K562 (cell line): Measurements from ENCODE around the gene SELENOO. TPM values are rescaled to one million over a fixed set of nuclear protein-coding genes. Genes with fewer than 3 reads are reported as not detected.
A peak's percentile ranks its signal among the peaks of the same experiment; 100 is the strongest.

Source experiments
- CAMTA2 ChIP-seq: fragments of 250-450 bp; sonication (Bioruptor Pico); conservative IDR thresholded peaks from 2 replicates; pipeline ENCODE4 v1.5.1; 2022
- EP300 ChIP-seq: IDR thresholded peaks from 2 replicates; pipeline ENCODE4 v1.6.1; 2012; ENCODE audit warnings: low read length, improper control_type of control experiment
- EP400 ChIP-seq: fragments of 450-650 bp; IDR thresholded peaks from 2 replicates; pipeline ENCODE4 v1.6.1; 2017; ENCODE audit warnings: antibody characterized with exemption, mild to moderate bottlenecking, moderate library complexity
- ETV5 ChIP-seq: sonication (generic); formaldehyde crosslinking; IDR thresholded peaks from 2 replicates; pipeline ENCODE4 v1.4.0; 2020; ENCODE audit warnings: low read depth, mild to moderate bottlenecking, missing genetic modification reagents
- HCFC1 ChIP-seq: IDR thresholded peaks from 2 replicates; pipeline ENCODE4 v1.6.1; 2012; ENCODE audit warnings: low read depth, low read length, improper control_type of control experiment
- HNRNPL ChIP-seq: fragments of 200-400 bp; formaldehyde crosslinking; IDR thresholded peaks from 2 replicates; pipeline ENCODE4 v1.6.1; 2017; ENCODE audit warnings: low read depth, mild to moderate bottlenecking, low read length
- JUNB ChIP-seq: fragments of 450-650 bp; formaldehyde crosslinking; conservative IDR thresholded peaks from 2 replicates; pipeline ENCODE4 v1.4.0; 2020; ENCODE audit warnings: mild to moderate bottlenecking
- MYBL2 ChIP-seq, 2 experiments: fragments of 450-650 bp in 1 of 2; sonication (generic) in 1 of 2; formaldehyde crosslinking in 1 of 2; IDR thresholded peaks; 2 replicates each; pipeline versions ENCODE4 v1.6.1 to v1.8.1; 2017 to 2022; ENCODE audit warnings: borderline replicate concordance in 1 of 2, inconsistent platforms in 1 of 2, low read depth in 1 of 2, mild to moderate bottlenecking in 1 of 2, missing genetic modification reagents in 1 of 2, moderate library complexity in 1 of 2
- NBN ChIP-seq: fragments of 450-650 bp; IDR thresholded peaks from 2 replicates; pipeline ENCODE4 v1.6.1; 2016; ENCODE audit warnings: low read depth, mild to moderate bottlenecking
- NR2F6 ChIP-seq: fragments of 450-650 bp; formaldehyde crosslinking; IDR thresholded peaks from 2 replicates; pipeline ENCODE4 v1.4.0; 2020; ENCODE audit warnings: mild to moderate bottlenecking
- SRSF9 ChIP-seq: fragments of 200-400 bp; formaldehyde crosslinking; IDR thresholded peaks from 2 replicates; pipeline ENCODE4 v1.6.1; 2017; ENCODE audit warnings: low read depth, low read length, borderline replicate concordance
- TEAD2 ChIP-seq: fragments of 450-650 bp; IDR thresholded peaks from 2 replicates; pipeline ENCODE4 v1.6.1; 2016; ENCODE audit warnings: missing genetic modification characterization, control low read depth, missing compliant biosample characterization
- XRCC4 ChIP-seq: IDR thresholded peaks from one replicate; pipeline ENCODE4 v1.6.1; 2011; ENCODE audit not compliant: insufficient read depth, insufficient read length; ENCODE audit errors: extremely low read depth
- ZBED1 ChIP-seq: IDR thresholded peaks from 2 replicates; pipeline ENCODE4 v1.6.1; 2014
- ZNF263 ChIP-seq: sonication (generic); formaldehyde crosslinking; IDR thresholded peaks from 2 replicates; pipeline ENCODE4 v1.8.0; 2022; ENCODE audit warnings: mild to moderate bottlenecking, missing genetic modification reagents, borderline replicate concordance
- ZNF354B ChIP-seq: fragments of 250-450 bp; sonication (Bioruptor Pico); IDR thresholded peaks from 2 replicates; pipeline ENCODE4 v1.4.0; 2020
- ZNF717 ChIP-seq: fragments of 250-450 bp; sonication (Bioruptor Pico); IDR thresholded peaks from 2 replicates; pipeline ENCODE4 v1.5.0; 2021
- ZNF75A ChIP-seq: fragments of 450-650 bp; formaldehyde crosslinking; IDR thresholded peaks from 2 replicates; pipeline ENCODE4 v1.4.0; 2020; ENCODE audit warnings: mild to moderate bottlenecking
- polyA plus RNA-seq, 8 experiments: library from polyadenylated mRNA; depleted of rRNA in 4 of 8; stranded (reverse) in 5 of 8; unstranded in 3 of 8; fragments of >200 nt; fragmentation: Nextera tagmentation in 2 of 8; fragmentation: Illumina TruSeq in 1 of 8; extraction: Ambion mirVana in 2 of 8; extraction: Trizol in 1 of 8; gene quantifications; 2 replicates each; pipeline versions ENCODE4 v1.2.1 to v1.2.3, GENCODE V29; 2011 to 2014; ENCODE audit warnings: inconsistent platforms in 1 of 8, missing spikeins in 1 of 8
- total RNA-seq, 7 experiments: library from RNA; depleted of rRNA in 6 of 7; stranded (reverse); fragments of >200 nt in 6 of 7; fragmentation: Illumina TruSeq in 2 of 7; extraction: Trizol in 2 of 7; gene quantifications; 2 replicates each; pipeline versions ENCODE4 v1.2.1 to v1.2.3, GENCODE V29; 2011 to 2021; ENCODE audit warnings: low replicate concordance in 1 of 7
- TF ChIP-seq, protein P1 (sequence below): fragments of 250-450 bp; sonication (Bioruptor Pico); IDR thresholded peaks from 2 replicates; pipeline ENCODE4 v1.8.0; 2021; ENCODE audit warnings: mild to moderate bottlenecking, moderate library complexity
- TF ChIP-seq, protein P2 (sequence below): IDR thresholded peaks from 2 replicates; pipeline ENCODE4 v1.6.1; 2014; ENCODE audit warnings: antibody characterized with exemption
- TF ChIP-seq, protein P3 (sequence below), 2 experiments: IDR thresholded peaks; 2 replicates each; pipeline ENCODE4 v1.6.1; 2011; ENCODE audit warnings: borderline replicate concordance in 1 of 2, control low read depth in 1 of 2, low read depth in 1 of 2, low read length in 1 of 2, mild to moderate bottlenecking in 1 of 2, mixed read lengths in 1 of 2, moderate library complexity in 1 of 2; ENCODE audit not compliant: insufficient read depth in 1 of 2, insufficient read length in 1 of 2, poor library complexity in 1 of 2, severe bottlenecking in 1 of 2; ENCODE audit errors: extremely low read depth in 1 of 2
- TF ChIP-seq, protein P4 (sequence below): fragments of 450-650 bp; formaldehyde crosslinking; IDR thresholded peaks from 2 replicates; pipeline ENCODE4 v1.4.0; 2022; ENCODE audit warnings: missing genetic modification characterization

SELENOO gene
- total and polyA plus RNA-seq, 9 of the 15 experiments (the other 6 are each of a cell fraction or from before 2014, with no cell fraction given): 0.37 to 24.9 (median 8.3) TPM

DNA sequence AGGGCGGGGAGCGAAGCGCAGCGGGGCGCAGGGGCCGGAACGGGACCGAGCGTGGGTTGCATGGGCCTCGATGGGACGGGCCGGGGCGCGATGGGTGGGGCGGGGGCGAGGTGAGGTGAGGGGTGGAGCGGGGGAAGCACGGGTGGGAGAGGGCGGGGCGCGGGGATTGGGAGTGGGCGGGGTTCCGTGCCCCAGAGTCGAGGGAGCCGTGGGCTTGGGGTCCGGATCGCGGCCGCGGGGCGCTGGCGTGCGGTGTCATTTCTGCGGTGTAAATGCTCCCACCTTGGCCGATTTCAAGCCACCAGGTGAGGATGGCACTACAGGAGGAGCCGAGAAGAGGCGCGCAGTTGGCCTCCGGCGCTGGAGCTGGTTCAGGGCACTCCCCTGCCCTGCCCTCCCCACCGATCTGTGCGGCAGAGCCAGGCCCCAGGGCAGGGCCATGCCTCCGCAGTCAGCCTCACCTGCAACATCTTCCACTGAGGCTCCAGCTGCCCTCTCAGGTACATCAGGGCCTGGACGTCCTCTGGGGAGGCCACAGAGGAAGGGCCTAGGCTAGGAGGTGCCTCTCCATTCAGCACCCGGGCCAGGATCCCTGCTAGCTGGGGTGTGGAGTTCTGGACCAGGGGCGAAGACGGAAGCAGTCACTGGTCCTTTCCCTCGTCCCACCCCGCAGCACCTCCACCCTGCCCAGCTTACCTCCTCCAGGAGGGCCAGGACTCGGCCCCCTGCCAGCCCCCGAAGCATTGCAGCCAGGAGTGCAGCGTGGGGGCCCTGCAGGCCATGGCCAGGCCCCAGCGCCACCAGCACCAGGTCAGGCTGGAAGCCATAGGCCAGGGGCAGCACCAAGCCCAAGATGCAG, 44.6 kb downstream of the SELENOO start (continued):
- TF ChIP-seq ZNF75A (CRISPR knock-in tag) (no peak), EP300 (no peak), XRCC4 (no peak), ZNF354B (CRISPR knock-in tag) (no peak), HCFC1 (no peak), HNRNPL (no peak), JUNB (no peak), NBN (no peak), MYBL2 (IDR thresholded peaks at IDR 0.05; ENCODE audit: low read depth) (no peak), MYBL2 (CRISPR knock-in tag; IDR thresholded peaks at IDR 0.05; ENCODE audit: borderline replicate concordance) (no peak), ZNF717 (CRISPR knock-in tag) (no peak), ETV5 (CRISPR knock-in tag) (no peak), TEAD2 (tag) (no peak), NR2F6 (CRISPR knock-in tag) (no peak), EP400 (peak; percentile 19; the same call in 1 of the 2 replicates), SRSF9 (no peak), ZNF263 (CRISPR knock-in tag) (no peak), ZBED1 (no peak), CAMTA2 (CRISPR knock-in tag) (no peak)
- TF ChIP-seq, protein P1, sequence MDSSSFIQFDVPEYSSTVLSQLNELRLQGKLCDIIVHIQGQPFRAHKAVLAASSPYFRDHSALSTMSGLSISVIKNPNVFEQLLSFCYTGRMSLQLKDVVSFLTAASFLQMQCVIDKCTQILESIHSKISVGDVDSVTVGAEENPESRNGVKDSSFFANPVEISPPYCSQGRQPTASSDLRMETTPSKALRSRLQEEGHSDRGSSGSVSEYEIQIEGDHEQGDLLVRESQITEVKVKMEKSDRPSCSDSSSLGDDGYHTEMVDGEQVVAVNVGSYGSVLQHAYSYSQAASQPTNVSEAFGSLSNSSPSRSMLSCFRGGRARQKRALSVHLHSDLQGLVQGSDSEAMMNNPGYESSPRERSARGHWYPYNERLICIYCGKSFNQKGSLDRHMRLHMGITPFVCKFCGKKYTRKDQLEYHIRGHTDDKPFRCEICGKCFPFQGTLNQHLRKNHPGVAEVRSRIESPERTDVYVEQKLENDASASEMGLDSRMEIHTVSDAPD (CRISPR knock-in tag): no peak
- TF ChIP-seq, protein P2, sequence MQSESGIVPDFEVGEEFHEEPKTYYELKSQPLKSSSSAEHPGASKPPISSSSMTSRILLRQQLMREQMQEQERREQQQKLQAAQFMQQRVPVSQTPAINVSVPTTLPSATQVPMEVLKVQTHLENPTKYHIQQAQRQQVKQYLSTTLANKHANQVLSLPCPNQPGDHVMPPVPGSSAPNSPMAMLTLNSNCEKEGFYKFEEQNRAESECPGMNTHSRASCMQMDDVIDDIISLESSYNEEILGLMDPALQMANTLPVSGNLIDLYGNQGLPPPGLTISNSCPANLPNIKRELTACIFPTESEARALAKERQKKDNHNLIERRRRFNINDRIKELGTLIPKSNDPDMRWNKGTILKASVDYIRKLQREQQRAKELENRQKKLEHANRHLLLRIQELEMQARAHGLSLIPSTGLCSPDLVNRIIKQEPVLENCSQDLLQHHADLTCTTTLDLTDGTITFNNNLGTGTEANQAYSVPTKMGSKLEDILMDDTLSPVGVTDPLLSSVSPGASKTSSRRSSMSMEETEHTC: no peak
- TF ChIP-seq, protein P3, sequence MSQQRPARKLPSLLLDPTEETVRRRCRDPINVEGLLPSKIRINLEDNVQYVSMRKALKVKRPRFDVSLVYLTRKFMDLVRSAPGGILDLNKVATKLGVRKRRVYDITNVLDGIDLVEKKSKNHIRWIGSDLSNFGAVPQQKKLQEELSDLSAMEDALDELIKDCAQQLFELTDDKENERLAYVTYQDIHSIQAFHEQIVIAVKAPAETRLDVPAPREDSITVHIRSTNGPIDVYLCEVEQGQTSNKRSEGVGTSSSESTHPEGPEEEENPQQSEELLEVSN (IDR thresholded peaks at IDR 0.05; ENCODE audit: borderline replicate concordance in 1 of 2, extremely low read depth in 1 of 2, insufficient read depth in 1 of 2, insufficient read length in 1 of 2, low read depth in 1 of 2, low read length in 1 of 2, poor library complexity in 1 of 2, severe bottlenecking in 1 of 2): no peak
- TF ChIP-seq, protein P4, sequence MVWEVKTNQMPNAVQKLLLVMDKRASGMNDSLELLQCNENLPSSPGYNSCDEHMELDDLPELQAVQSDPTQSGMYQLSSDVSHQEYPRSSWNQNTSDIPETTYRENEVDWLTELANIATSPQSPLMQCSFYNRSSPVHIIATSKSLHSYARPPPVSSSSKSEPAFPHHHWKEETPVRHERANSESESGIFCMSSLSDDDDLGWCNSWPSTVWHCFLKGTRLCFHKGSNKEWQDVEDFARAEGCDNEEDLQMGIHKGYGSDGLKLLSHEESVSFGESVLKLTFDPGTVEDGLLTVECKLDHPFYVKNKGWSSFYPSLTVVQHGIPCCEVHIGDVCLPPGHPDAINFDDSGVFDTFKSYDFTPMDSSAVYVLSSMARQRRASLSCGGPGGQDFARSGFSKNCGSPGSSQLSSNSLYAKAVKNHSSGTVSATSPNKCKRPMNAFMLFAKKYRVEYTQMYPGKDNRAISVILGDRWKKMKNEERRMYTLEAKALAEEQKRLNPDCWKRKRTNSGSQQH (CRISPR knock-in tag): no peak
